Measurements from ENCODE around the gene SART3. TPM values are rescaled to one million over a fixed set of nuclear protein-coding genes. Genes with fewer than 3 reads are reported as not detected.

The SART3 gene
- total and polyA plus RNA-seq, 2 of the 13 experiments (the other 11 are each of a cell fraction or from before 2014, with no cell fraction given): 16.1 to 69.9 TPM

DNA sequence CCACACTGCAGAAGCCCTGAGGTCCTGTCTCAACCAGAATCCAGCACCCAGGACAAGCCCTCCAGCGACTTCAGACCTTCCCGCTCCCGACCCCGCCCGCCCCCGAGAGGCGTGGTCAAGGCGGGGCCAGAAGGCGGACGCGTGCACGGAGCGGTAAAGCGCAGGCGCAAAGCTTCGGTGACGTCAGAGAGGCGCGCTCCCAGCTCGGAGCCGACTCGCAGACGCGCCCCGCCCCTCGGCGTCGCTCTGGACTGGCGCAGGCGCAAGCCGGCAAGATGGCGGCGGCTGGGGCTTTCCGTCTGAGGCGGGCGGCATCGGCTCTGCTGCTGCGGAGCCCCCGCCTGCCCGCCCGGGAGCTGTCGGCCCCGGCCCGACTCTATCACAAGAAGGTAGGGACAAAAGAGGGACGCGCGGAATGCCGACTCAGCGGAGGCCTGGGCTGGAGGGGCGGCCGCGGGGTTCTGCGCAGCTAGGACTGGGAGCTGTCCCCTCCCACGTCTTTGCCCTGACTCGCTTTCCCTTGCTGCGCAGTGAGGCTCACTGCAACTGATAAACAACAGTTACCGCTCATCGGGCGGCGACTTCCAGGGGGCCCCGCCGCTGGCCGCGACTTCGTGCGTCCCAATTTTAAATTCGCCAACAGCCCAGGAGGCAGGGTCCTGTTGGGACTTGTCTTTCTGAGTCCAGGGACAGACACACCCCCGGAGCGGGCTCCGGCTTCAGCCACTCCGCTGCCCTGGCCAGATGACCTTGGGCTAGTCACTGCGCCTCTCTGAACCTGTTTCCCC is 1.6 kb upstream of the SART3 start, which contains the start of gene ISCU (continued):
- TF ChIP-seq CBFB (CRISPR knock-in tag; IDR thresholded peaks at IDR 0.05): peak; percentile 43; the same call in 1 of the 2 replicates
- TF ChIP-seq, protein P1, sequence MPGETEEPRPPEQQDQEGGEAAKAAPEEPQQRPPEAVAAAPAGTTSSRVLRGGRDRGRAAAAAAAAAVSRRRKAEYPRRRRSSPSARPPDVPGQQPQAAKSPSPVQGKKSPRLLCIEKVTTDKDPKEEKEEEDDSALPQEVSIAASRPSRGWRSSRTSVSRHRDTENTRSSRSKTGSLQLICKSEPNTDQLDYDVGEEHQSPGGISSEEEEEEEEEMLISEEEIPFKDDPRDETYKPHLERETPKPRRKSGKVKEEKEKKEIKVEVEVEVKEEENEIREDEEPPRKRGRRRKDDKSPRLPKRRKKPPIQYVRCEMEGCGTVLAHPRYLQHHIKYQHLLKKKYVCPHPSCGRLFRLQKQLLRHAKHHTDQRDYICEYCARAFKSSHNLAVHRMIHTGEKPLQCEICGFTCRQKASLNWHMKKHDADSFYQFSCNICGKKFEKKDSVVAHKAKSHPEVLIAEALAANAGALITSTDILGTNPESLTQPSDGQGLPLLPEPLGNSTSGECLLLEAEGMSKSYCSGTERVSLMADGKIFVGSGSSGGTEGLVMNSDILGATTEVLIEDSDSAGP (CRISPR knock-in tag; IDR thresholded peaks at IDR 0.05; ENCODE audit: borderline replicate concordance): peak; percentile 84; the same call in 1 of the 2 replicates
- TF ChIP-seq TARDBP (CRISPR knock-in tag; IDR thresholded peaks at IDR 0.05): peak; percentile 61
- TF ChIP-seq ZNF879 (CRISPR knock-in tag; IDR thresholded peaks at IDR 0.05): no peak
- TF ChIP-seq MEF2D (CRISPR knock-in tag; IDR thresholded peaks at IDR 0.05): peak; percentile 47; the same call in 1 of the 2 replicates
- peak; percentile 94 for TF ChIP-seq SNAPC2 (CRISPR knock-in tag; IDR thresholded peaks at IDR 0.05)
- no peak for TF ChIP-seq MLLT10 (CRISPR knock-in tag; IDR thresholded peaks at IDR 0.05)
- peak; percentile 53; the same call in 1 of the 2 replicates for TF ChIP-seq CAMTA2 (CRISPR knock-in tag; IDR thresholded peaks at IDR 0.05; ENCODE audit: borderline replicate concordance)
- peak; percentile 68; the same call in 1 of the 2 replicates for TF ChIP-seq SIN3B (IDR thresholded peaks at IDR 0.05; ENCODE audit: low read length)
- no peak for TF ChIP-seq ZNF674 (CRISPR knock-in tag; IDR thresholded peaks at IDR 0.05; ENCODE audit: low read depth)
- TF ChIP-seq, protein P2, sequence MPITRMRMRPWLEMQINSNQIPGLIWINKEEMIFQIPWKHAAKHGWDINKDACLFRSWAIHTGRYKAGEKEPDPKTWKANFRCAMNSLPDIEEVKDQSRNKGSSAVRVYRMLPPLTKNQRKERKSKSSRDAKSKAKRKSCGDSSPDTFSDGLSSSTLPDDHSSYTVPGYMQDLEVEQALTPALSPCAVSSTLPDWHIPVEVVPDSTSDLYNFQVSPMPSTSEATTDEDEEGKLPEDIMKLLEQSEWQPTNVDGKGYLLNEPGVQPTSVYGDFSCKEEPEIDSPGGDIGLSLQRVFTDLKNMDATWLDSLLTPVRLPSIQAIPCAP (CRISPR knock-in tag; IDR thresholded peaks at IDR 0.05; ENCODE audit: low read depth): no peak
- TF ChIP-seq MATR3 (CRISPR knock-in tag; IDR thresholded peaks at IDR 0.05): no peak
- TF ChIP-seq, protein P3, sequence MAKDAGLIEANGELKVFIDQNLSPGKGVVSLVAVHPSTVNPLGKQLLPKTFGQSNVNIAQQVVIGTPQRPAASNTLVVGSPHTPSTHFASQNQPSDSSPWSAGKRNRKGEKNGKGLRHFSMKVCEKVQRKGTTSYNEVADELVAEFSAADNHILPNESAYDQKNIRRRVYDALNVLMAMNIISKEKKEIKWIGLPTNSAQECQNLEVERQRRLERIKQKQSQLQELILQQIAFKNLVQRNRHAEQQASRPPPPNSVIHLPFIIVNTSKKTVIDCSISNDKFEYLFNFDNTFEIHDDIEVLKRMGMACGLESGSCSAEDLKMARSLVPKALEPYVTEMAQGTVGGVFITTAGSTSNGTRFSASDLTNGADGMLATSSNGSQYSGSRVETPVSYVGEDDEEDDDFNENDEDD (CRISPR knock-in tag; IDR thresholded peaks at IDR 0.05; ENCODE audit: borderline replicate concordance): peak; percentile 97
- peak; percentile 96; the same call in 1 of the 2 replicates for TF ChIP-seq SIN3A (IDR thresholded peaks at IDR 0.05; ENCODE audit: borderline replicate concordance, low read depth, low read length)
- no peak for TF ChIP-seq HNF4G (IDR thresholded peaks at IDR 0.05; ENCODE audit: borderline replicate concordance, low read depth, low read length)
- TF ChIP-seq HNF4G (CRISPR knock-in tag; IDR thresholded peaks at IDR 0.05; ENCODE audit: borderline replicate concordance, low read depth): peak; percentile 56; the same call in 1 of the 2 replicates
- TF ChIP-seq FOXC1 (CRISPR knock-in tag; IDR thresholded peaks at IDR 0.05; ENCODE audit: borderline replicate concordance): peak; percentile 96; the same call in 1 of the 2 replicates
- TF ChIP-seq POLR2A (IDR thresholded peaks at IDR 0.05; ENCODE audit: insufficient read depth in 1 of 2, low read depth in 2 of 2, low read length in 2 of 2): peak; percentile 63 to 78
- peak; percentile 32; the same call in 1 of the 2 replicates for TF ChIP-seq ZNF550 (CRISPR knock-in tag; IDR thresholded peaks at IDR 0.05; ENCODE audit: borderline replicate concordance)
- TF ChIP-seq CCAR2 (optimal IDR thresholded peaks at IDR 0.05; ENCODE audit: low read depth, low read length): no peak
- TF ChIP-seq, protein P4, sequence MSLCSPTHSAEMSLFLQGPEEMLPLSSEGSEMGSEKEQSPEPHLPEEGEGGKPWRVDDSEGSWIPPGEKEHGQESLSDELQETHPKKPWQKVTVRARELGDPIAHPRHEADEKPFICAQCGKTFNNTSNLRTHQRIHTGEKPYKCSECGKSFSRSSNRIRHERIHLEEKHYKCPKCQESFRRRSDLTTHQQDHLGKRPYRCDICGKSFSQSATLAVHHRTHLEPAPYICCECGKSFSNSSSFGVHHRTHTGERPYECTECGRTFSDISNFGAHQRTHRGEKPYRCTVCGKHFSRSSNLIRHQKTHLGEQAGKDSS (CRISPR knock-in tag; IDR thresholded peaks at IDR 0.05; ENCODE audit: borderline replicate concordance, low read depth): 0 out of 2 replicates have a peak, but pooled peaks have one; percentile 18
- TF ChIP-seq GATA4 (IDR thresholded peaks at IDR 0.05; ENCODE audit: borderline replicate concordance, low read depth): no peak
- TF ChIP-seq SATB2 (CRISPR knock-in tag; IDR thresholded peaks at IDR 0.05): no peak
- TF ChIP-seq ZNF292 (CRISPR knock-in tag; IDR thresholded peaks at IDR 0.05; ENCODE audit: borderline replicate concordance, low read depth): peak; percentile 10; the same call in 1 of the 2 replicates
- TF ChIP-seq CBX1 (IDR thresholded peaks at IDR 0.05; ENCODE audit: low read depth): peak; percentile 18
- TF ChIP-seq, protein P5, sequence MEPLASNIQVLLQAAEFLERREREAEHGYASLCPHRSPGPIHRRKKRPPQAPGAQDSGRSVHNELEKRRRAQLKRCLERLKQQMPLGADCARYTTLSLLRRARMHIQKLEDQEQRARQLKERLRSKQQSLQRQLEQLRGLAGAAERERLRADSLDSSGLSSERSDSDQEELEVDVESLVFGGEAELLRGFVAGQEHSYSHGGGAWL (CRISPR knock-in tag; IDR thresholded peaks at IDR 0.05): peak; percentile 86; the same call in 1 of the 2 replicates

Measured in HepG2 (cell line).